ENCODE results near the gene SLC15A1. TPM values are rescaled to one million over a fixed set of nuclear protein-coding genes. Genes with fewer than 3 reads are reported as not detected.

The SLC15A1 gene
- total and polyA plus RNA-seq, 2 donors (not counting 1 experiment from before 2014, with no cell fraction given), result not detected

DNA sequence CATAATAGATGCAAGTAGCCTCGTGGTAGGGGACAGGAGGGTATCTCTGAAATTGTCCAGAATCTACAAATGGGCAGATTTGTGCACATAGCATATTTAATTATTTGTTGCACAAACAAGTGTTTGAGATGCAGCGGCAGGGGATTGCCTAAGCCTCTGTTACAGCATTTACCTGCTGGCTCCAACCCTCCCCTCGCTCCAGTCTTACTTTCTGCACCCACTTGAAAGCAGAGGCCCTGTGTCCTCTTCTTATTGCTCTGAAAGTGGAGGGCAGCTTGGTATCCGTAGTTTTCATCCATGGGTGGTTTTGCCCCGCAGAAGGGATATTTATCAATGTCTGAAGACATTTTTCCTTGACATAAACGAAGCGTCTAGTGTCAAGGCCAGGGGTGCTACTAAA is 102.6 kb downstream of the SLC15A1 start:
- ATAC-seq (ENCODE audit: low read depth) (no peak), DNase-seq (no peak)
- H3K27ac ChIP-seq (ENCODE audit: low read length in 2 of 2), result no peak overlapping the region
- H3K36me3 ChIP-seq (replicated peaks in 1 of 2; ENCODE audit: control extremely low read depth in 1 of 2, control insufficient read depth in 1 of 2, extremely low read depth in 1 of 2, insufficient read depth in 2 of 2, low read length in 1 of 2), result no peaks in the 10 kb centered on the region
- Mint-ChIP-seq H3K4me3 (no peak overlapping the region), H3K4me1 (peaks cover 5% of the 10 kb centered on the region), H3K27ac (no peak overlapping the region), H3K9me3 (ENCODE audit: insufficient read depth) (no peaks in the 10 kb centered on the region), H3K27me3 (peaks cover 13% of the 10 kb centered on the region)
- ChIA-PET POLR2A (no interaction called here), CTCF (interaction anchor here (1.5 to 8.3 kb wide), 3 partner anchors 167 to 205 kb away, joined by 3 to 268 read pairs (median 40); no protein-coding TSS in a partner anchor)
- no peaks in the 10 kb centered on the region for H3K9me3 ChIP-seq (ENCODE audit: control extremely low read depth in 1 of 3, control insufficient read depth in 2 of 3, insufficient read depth in 1 of 3, low read length in 2 of 3)
- H3K4me2 ChIP-seq (replicated peaks; ENCODE audit: low read depth, low read length, poor library complexity, severe bottlenecking), result no peak overlapping the region
- H4K20me1 ChIP-seq (ENCODE audit: control insufficient read depth, insufficient read depth, low read length, poor library complexity, severe bottlenecking), result no peaks in the 10 kb centered on the region
- no peaks in the 10 kb centered on the region for H3K79me2 ChIP-seq (ENCODE audit: control insufficient read depth, insufficient read depth, low read length)
- peaks cover 0 to 3% (median 2%) of the 10 kb centered on the region in 4 experiments for H3K27me3 ChIP-seq (replicated peaks in 1 of 4; ENCODE audit: control extremely low read depth in 1 of 4, control insufficient read depth in 3 of 4, insufficient read depth in 4 of 4, low read length in 3 of 4)
- no peak overlapping the region for H2AFZ ChIP-seq (ENCODE audit: insufficient read depth, low read depth, low read length, poor library complexity, severe bottlenecking)
- H3K4me3 ChIP-seq (ENCODE audit: control extremely low read depth in 1 of 5, extremely low read depth in 1 of 5, insufficient read depth in 1 of 5, low read depth in 2 of 5, low read length in 4 of 5), result no peak overlapping the region
- no peak overlapping the region for H3K9ac ChIP-seq (ENCODE audit: low read length)
- H3K4me1 ChIP-seq (ENCODE audit: control insufficient read depth in 2 of 2, insufficient read depth in 2 of 2, low read length in 2 of 2), result peaks cover 0 to 5% of the 10 kb centered on the region in 2 donors
- intact Hi-C loops (cut with micrococcal nuclease), result loop anchor here (5.0 kb wide), 1 partner anchor 73 kb away; the partner anchor contains the start of gene STK24
- 88% methylated on average over 4 of the region's 7 CpGs for WGBS (ENCODE audit: insufficient coverage)
- TF ChIP-seq, protein P1, sequence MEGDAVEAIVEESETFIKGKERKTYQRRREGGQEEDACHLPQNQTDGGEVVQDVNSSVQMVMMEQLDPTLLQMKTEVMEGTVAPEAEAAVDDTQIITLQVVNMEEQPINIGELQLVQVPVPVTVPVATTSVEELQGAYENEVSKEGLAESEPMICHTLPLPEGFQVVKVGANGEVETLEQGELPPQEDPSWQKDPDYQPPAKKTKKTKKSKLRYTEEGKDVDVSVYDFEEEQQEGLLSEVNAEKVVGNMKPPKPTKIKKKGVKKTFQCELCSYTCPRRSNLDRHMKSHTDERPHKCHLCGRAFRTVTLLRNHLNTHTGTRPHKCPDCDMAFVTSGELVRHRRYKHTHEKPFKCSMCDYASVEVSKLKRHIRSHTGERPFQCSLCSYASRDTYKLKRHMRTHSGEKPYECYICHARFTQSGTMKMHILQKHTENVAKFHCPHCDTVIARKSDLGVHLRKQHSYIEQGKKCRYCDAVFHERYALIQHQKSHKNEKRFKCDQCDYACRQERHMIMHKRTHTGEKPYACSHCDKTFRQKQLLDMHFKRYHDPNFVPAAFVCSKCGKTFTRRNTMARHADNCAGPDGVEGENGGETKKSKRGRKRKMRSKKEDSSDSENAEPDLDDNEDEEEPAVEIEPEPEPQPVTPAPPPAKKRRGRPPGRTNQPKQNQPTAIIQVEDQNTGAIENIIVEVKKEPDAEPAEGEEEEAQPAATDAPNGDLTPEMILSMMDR (IDR thresholded peaks at IDR 0.05), result no peak
- no peak for TF ChIP-seq EZH2 (IDR thresholded peaks at IDR 0.05; ENCODE audit: borderline replicate concordance, insufficient read depth, low read depth, low read length, poor library complexity, severe bottlenecking)

DNA sequence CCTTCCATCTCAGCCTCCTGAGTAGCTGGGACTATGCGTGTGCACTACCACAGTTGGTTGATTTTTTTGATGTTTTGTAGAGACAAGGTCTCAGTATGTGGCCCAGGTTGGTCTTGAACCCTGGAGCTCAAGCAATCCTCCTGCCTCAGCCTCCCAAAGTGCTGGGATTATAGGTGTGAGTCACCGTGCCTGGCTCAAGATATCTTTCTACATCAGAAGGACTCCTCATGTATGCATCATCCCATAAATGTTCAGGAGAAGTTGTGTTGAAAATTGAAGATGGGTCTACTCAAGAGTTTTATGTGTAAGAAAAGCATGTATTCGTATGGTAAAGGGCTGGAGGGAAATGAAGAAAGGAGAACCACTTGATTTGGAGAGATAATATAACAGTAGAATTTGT is 103.8 kb downstream of the SLC15A1 start:
- Histone ChIP-seq H3K79me2 (ENCODE audit: control insufficient read depth, insufficient read depth, low read length) (no peaks in the 10 kb centered on the region), H3K9ac (ENCODE audit: low read length) (no peak overlapping the region), H3K27ac (ENCODE audit: low read length in 2 of 2) (no peak overlapping the region), H3K4me2 (replicated peaks; ENCODE audit: low read depth, low read length, poor library complexity, severe bottlenecking) (no peak overlapping the region), H3K27me3 (replicated peaks in 1 of 4; ENCODE audit: control extremely low read depth in 1 of 4, control insufficient read depth in 3 of 4, insufficient read depth in 4 of 4, low read length in 3 of 4) (peaks cover 0 to 3% (median 1%) of the 10 kb centered on the region in 4 experiments), H2AFZ (ENCODE audit: insufficient read depth, low read depth, low read length, poor library complexity, severe bottlenecking) (no peak overlapping the region), H3K4me1 (ENCODE audit: control insufficient read depth in 2 of 2, insufficient read depth in 2 of 2, low read length in 2 of 2) (peaks cover 0 to 5% of the 10 kb centered on the region in 2 donors), H4K20me1 (ENCODE audit: control insufficient read depth, insufficient read depth, low read length, poor library complexity, severe bottlenecking) (no peaks in the 10 kb centered on the region), H3K9me3 (ENCODE audit: control extremely low read depth in 1 of 3, control insufficient read depth in 2 of 3, insufficient read depth in 1 of 3, low read length in 2 of 3) (no peaks in the 10 kb centered on the region), H3K4me3 (ENCODE audit: control extremely low read depth in 1 of 5, extremely low read depth in 1 of 5, insufficient read depth in 1 of 5, low read depth in 2 of 5, low read length in 4 of 5) (no peak overlapping the region), H3K36me3 (replicated peaks in 1 of 2; ENCODE audit: control extremely low read depth in 1 of 2, control insufficient read depth in 1 of 2, extremely low read depth in 1 of 2, insufficient read depth in 2 of 2, low read length in 1 of 2) (no peaks in the 10 kb centered on the region)
- ATAC-seq (ENCODE audit: low read depth) (no peak), DNase-seq (no peak)
- POLR2A ChIA-PET, result no interaction called here
- Mint-ChIP-seq H3K27ac (no peak overlapping the region), H3K27me3 (peaks cover 14% of the 10 kb centered on the region), H3K9me3 (ENCODE audit: insufficient read depth) (no peaks in the 10 kb centered on the region), H3K4me1 (peaks cover 5% of the 10 kb centered on the region), H3K4me3 (no peak overlapping the region)
- TF ChIP-seq, protein P1 (IDR thresholded peaks at IDR 0.05), result no peak
- no peak for TF ChIP-seq EZH2 (IDR thresholded peaks at IDR 0.05; ENCODE audit: borderline replicate concordance, insufficient read depth, low read depth, low read length, poor library complexity, severe bottlenecking)
- 91% methylated on average over 1 of the region's 3 CpGs for WGBS (ENCODE audit: insufficient coverage)
- CTCF ChIA-PET, result interaction anchor here (0.7 to 8.3 kb wide), 3 partner anchors 22 to 204 kb away, joined by 4 to 268 read pairs (median 4); no protein-coding TSS in a partner anchor
- intact Hi-C loops (cut with micrococcal nuclease), result no loop called here

Measured in B cell (primary cell).